Measurements from ENCODE around the gene ARGFX. TPM values are rescaled to one million over a fixed set of nuclear protein-coding genes. Genes with fewer than 3 reads are reported as not detected.
"Not testable (repeated sequence)": the region's sequence is repeated elsewhere in the genome, so short reads cannot be mapped to it uniquely, and the experiment has no call there.

Gene ARGFX
- not detected in 2 replicates for total RNA-seq

DNA sequence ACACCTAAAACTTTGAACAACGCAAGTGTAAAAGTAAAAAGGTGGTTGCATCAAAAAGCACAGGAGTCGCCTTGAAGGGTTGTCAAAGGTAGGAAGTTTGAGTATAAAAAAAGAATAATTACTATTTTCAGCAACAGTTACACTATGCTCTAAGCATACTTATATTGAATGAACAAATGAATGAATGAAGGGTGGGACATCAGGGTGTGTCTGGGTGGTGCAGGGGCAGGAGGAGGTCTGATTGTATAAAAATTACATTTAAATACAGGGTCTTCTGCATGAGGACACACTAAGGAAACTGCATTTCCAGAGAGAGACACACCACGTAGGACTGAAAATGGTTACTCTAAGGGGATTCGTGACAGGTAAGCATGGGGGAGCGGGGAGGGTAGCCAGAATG is at the start of gene ARGFX:
Gene ARGFX, plus strand, starts transcription at position 301 of the 400 bp plus-strand sequence. CDS start 2,765 bp downstream, outside the sequence.
- intact Hi-C loops (cut with micrococcal nuclease): no loop called here

DNA sequence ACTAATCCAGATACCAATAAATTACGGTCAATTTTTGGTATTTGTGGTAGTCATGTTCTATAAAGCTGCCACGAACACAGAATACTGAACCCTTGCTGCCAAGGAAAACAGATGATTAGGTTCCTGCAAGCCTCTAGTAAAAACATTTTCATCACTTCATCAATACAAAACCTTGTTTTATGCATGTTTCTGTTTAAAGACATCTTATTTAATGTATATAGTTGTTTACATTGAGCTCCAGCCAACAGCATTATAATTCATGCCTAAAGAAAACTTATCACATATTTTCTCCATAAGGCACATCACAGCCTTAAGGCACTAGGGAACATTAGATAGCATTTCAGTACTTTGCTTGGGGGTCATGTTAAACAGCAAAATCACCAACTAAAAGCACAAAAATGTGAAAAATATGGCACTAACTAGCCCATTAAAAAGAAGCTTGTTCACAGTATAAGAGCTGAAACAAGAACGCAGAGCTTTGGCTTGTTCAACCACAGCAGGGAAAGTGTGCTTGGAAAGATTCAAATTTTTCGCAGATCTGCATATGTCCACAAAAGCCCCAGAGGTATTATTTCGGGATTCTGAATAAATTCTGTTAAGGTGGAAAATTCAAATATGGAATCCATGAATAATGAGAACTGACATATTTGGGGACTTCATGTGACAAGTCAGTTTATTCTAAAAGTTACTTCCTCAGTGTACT is 49.6 kb upstream of the ARGFX start:
- intact Hi-C loops (cut with micrococcal nuclease): no loop called here

DNA sequence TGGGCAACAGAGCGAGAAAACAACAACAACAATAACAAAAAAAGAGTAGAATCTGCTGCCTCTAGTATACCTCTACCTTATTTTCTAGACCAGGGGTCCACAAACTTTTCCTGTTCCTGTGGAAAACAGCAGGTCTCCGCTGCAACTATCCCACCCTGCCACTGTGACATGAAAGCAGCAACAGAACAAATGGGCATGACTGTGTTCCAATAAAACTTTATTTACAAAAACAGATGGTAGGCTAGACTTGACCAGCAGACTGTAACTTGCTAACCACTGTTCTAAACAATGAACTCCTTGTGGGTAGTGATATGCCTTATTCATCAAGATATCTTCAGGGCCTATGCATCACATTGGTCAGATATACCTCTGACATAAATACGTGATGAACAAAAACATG is 47.2 kb upstream of the ARGFX start:
- intact Hi-C loops (cut with micrococcal nuclease): no loop called here

DNA sequence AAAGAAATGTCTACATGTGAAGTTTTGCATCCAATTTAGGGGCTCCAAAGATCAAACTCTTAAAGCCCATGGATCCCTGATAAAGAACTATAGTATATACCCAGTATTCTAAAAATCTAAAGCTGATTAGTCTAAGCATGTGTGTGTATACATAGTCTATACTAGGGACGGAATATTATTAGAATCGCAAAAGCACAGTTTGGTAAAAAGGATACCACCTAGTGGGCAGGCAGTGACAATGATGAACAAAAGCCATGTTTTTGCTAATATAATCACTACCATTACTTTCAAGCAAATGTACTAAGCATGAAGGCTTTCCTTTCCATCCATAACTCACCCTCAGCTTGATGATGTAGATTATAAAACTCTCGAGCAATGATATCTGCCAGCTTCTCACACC is 38.4 kb upstream of the ARGFX start:
- intact Hi-C loops (cut with micrococcal nuclease): no loop called here

DNA sequence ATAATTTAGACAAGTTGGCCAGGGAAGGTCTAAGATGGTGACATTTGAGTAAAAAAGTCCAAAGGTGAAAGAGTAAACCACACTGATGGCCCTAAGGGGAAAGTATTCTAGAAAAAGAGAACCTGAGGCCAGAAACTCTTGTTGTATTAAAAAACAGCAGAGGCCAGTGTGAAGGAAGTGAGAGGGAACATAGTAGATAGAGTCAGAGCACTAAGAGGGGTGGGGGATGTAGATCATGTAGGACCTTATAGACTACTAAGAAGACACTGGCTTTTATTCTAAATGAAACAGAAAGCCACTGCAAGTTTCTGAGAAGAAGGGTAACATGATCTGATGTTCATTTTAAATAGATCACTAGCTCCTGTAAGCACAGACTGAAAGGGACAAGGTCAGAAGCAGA is 36.5 kb upstream of the ARGFX start:
- intact Hi-C loops (cut with micrococcal nuclease): no loop called here

DNA sequence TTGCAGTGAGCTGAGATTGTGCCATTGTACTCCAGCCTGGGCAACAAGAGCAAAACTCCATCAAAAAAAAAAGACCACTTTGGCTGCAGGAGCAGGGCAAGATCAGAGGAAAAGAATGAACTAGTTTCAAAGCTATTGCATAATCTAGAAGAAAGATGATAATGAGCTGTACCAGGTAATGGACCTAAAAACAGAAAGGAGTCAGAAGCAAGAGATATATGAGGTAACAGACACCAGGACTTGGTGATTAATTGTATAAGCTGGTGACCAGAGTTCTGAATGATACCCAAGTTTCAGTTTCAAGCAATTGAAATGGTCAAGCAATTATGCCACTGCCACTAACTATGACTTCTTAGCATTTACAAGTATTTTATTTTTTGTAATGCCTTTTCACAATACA is 24.8 kb upstream of the ARGFX start:
- intact Hi-C loops (cut with micrococcal nuclease): loop anchor here (1.0 to 10.0 kb wide), 3 partner anchors 8 to 1448 kb away; partner anchors contain the start of gene GSK3B

DNA sequence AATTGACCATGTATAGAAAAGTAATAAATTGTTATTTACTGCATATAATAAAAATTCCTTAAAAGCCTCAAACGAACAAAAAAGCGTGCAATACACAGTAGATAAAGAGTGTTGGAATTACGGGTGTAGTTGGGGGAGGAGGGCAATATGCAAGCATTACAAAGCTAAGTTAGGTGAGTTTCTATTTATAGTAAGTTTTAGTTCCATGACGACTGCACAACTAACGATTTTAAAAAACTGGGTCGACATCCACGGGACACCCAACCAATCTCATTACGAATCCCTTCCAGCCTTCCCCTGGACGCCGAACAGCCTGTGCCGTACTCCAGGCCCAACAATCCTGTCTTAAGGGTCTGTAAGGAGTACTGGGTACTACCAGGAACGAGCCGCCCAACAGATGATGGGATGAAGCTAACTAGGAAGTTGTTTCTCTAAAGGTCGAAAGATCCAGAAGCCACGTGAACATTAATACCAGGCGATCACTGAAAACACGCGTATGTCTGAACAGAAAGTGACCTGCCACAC is 22.6 kb upstream of the ARGFX start:
- intact Hi-C loops (cut with micrococcal nuclease): loop anchor here (1.0 to 10.0 kb wide), 7 partner anchors 440 to 1717 kb away; partner anchors contain the start of genes DTX3L, GSK3B, KPNA1 and PARP9

DNA sequence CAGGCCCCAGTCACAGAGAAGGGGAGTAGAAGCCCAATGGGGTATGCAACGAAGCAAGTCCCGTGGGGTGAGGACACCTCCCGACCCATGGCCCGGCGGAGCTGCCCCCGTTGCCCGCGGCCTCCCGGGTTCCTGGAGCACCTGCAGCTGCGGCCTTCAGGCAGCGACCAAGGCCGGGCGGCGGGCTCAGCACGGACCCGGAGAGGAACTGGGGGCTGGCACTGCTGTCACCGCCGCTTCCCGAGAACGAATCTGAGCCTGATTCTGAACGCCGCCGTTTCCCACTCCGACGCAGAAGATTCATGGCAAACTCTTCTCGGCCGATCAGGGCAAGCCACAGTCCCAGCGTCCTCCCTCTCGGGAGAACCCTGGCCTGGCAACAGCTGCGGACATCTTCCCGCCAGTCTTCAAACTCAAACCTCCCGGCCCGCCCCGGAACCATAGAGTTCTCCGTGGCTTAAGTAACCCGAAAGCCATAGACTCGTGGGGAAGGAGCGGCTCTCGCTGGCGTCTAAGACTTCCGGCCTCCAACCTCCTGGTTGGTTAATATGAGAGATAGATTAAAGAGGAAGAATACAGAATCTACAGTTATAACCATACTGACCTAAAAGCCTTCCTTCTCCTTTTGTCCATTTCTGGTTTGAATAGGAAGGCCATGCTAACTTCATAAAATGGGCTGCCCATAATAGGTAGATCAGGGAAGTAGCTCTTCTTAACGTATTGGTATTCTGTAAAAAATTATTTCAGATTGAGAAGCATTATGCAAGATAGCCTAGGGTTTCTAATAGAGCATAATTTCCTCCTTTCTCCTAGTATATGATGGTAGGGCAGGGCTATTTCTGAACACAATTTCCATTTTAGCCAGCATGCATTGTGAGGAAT is 21.9 kb upstream of the ARGFX start, which contains the start of gene POLQ:
Gene POLQ, minus strand, starts transcription at position 415 of the 882 bp plus-strand sequence. Its CDS starts 111 bp downstream, at position 304.
- intact Hi-C loops (cut with micrococcal nuclease): loop anchor here (1.0 to 10.0 kb wide), 17 partner anchors 114 to 1716 kb away; partner anchors contain the start of genes DTX3L, EAF2, GOLGB1 and GSK3B

DNA sequence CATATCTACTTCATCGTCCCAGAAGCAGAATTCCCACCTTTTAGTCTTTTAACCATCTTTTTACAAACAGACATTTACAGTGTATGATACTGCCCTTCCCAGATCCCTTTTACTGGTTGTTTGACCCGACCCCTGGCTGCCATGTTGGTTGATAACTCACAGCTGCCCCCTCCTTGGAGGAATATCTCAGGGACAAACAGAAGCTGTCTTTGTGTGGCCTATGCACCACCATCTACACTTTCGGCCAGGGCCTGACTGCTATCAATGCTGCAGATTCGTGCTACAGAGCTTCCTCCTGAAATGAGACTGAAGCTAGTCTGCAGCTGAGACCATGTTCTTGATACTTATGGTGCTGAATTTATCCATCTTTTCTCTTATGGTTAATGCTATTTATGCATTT is 15.4 kb upstream of the ARGFX start:
- intact Hi-C loops (cut with micrococcal nuclease): no loop called here

DNA sequence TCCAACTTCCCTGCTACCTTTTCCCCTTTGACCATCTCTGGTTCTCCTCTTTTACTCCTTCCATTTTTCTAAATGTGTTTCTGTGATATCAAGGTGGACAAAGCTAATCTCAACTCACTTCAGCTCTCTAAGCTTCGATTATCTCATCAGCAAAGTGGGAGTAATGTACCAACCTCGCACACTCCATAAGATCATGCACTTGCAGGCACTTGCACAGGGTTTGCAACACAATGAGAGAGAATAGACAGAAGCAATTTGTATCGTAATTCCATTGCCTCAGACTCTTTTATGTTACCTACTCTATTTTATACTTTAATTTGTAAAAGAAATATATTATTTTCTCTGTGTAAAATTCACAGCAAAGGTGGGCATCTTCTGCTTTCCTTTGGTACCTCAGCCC is 15.0 kb upstream of the ARGFX start:
- intact Hi-C loops (cut with micrococcal nuclease): no loop called here

DNA sequence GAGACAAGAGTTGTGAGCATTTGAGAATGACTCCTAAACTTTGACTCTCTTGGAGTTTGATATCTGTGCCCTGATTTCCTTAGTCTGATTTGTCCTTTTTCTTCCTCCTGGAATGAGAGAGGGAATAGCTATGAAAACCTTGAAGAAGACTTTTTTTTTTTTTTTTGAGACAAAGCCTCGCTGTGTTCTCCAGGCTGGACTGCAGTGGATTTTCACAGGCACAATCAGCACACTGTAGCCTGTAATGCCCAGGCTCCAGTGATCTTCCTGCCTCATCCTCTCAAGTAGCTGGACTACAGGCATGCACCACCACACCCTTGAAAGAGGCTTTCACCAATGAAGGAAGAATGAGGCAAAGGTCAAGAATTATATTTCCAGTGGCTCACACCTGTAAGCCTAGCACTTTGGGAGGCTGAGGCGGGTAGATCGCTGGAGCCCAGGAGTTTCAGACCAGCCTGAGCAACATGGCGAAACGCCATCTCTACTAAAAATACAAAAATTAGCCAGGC is 10.3 kb upstream of the ARGFX start:
- intact Hi-C loops (cut with micrococcal nuclease): no loop called here

DNA sequence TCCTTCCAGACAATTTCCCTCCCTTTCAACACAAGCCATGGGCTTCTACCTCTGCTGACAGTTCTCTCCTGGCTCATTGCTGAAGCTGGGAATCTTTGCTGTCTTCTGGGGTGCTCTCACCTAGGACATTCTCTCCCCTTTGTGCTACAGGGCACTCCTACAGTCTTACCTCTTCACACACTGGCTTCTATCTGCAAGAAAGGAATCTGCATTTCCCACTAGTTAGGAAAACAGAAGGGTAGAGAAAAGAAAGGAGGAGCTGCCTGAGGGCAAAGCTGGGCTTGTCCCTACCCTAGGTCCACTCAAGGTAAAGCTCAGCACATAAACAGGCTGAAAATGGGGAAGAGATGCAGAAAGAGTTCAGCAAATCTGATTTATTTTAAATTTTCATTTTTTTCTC is 5.6 kb upstream of the ARGFX start:
- intact Hi-C loops (cut with micrococcal nuclease): no loop called here

DNA sequence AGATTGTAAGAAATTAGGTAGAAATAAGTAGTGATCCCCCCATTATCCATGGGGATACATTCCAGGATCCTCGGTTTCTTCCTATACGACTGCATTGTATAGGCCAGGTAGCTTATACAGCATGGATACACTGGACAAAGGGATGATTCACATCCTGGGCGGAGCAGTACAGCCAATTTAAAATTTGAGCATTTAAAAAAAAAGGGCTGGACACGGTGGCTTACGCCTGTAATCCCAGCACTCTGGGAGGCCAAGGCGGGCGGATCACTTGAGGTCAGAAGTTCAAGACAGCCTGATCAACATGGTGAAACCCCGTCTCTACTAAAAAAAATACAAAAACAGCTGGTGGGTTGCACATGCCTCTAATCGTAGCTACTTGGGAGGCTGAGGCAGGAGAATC is 976 bp upstream of the ARGFX start:
- intact Hi-C loops (cut with micrococcal nuclease): no loop called here

DNA sequence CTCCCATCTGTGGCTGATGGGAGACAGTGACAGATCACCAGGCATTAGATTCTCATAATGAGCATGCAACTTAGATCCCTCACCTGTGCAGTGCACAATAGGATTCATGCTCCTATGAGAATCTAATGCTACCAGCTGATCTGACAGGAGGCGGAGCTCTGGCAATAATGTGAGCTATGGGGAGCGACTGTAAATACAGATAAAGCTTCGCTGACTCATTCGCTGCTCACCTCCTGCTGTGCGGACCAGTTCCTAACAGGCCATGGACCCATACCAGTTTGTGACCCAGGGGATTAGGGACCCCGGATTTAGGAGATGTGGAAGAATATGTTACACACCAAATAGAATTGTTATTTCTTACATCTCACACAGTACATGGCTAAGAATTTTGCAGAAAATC is 6.7 kb downstream of the ARGFX start:
- intact Hi-C loops (cut with micrococcal nuclease): no loop called here

DNA sequence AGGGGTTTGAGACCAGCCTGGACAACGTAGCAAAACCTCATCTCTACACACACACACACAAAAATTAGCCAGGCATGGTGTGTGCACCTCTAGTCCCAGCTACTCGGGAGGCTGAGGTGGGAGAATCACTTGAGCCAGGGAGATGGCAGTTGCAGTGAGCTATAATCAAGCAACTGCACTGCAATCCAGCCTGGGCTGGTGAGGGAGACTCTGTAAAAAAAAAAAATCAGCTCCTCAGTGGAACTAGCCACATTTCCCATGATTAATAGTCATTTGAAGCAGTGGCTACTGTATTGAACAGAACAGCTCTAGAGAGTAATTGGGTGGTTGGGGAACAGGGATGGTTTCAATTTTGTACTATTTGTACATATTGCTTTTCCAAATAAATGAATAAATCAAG is 13.9 kb downstream of the ARGFX start:
- intact Hi-C loops (cut with micrococcal nuclease): no loop called here

DNA sequence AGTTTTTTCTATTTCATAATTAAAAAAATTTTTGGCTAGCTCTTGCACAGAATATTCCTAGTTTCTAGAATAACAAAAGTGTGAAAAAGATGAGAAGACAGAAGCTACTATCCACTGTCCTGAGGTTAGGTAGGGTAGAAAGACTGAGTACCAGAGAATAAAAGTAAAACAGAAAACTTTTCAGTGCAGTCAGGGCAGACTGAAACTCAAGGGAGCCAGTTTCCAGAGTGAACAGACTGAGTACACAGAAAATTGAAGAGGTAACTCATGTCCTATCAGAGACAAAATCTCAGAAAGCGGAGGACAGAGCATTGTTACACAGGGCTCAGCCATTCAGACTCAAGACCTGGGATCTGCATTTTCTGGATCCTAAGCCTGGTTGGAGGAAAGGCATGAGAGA is 16.7 kb downstream of the ARGFX start:
- intact Hi-C loops (cut with micrococcal nuclease): no loop called here

DNA sequence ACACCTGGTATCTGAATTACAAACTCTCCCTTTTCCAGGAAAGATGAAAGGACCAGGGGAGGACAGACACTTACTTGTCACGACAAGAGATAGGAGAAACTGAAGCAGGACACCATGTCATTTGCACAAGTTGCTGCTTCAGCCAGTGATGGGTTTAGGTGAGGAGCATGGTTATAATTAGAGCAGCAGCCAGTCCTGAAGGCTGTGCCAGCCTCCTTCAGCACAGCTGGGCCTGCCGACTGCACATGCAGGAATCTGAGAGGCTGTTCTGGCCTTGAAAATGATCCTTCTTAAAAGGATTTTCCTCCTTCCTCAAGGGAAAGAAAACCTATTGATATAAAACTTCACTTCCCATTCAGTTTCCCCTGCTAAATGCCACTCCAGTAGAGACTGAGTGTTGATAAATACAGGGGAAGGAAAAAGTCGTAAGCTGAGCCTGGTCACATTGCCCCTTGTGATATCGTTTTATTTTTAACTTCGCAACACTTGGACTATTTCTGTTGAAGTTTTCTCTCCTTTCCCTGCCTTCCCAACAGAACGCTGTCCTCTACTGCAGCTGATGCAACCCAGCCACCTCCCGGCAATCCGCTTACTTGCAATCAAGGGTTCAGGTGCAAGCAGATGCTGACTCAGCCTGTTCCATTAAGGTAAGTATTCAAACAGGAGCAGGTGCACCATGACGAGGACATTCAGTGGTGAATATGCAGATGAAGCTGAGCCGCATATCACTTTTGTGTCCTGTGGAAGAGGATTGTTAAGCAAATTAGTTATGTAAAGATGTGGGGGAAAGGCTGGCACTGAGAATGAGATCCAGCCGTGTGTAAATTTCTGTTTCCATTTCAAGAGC is 25.3 kb downstream of the ARGFX start, which contains the start of gene FBXO40:
Gene FBXO40, plus strand, starts transcription at position 524 of the 847 bp plus-strand sequence. CDS start 27,197 bp downstream, outside the sequence.
- intact Hi-C loops (cut with micrococcal nuclease): no loop called here

DNA sequence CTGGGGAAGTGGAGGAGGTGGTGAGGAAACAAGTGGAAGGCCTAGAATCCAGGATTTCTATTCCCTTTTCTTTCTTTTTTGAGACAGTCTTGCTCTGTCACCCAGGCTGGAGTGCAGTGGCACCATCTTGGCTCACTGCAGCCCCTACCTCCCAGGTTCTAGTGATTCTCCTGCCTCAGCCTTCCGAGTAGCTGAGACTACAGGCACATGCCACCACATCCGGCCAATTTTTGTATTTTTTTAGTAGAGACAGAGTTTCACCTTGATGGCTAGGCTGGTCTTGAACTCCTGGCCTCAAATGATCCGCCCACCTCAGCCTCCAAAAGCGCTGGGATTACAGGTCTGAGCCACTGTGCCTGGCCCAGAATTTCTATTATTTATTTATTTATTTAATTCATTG is 26.1 kb downstream of the ARGFX start:
- intact Hi-C loops (cut with micrococcal nuclease): not testable (repeated sequence)

DNA sequence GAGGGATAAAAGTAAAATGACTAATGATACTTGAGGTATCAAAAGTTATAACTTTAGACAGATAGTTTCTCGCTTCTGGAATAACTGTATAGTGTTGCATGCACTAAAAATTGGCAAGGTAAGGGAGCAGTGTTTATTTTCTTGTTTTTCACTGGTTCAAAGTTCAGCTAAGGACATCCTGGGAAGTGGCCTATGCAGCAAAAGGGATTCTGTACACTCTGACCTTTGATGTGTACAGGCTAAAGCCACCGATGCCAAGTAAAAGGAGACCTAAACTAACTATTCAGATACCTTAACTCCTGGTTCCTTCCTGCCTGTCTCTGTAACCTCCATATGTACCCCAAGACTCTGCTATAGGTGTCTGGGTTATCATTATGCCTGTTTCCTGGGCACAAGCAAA is 27.1 kb downstream of the ARGFX start:
- intact Hi-C loops (cut with micrococcal nuclease): no loop called here

DNA sequence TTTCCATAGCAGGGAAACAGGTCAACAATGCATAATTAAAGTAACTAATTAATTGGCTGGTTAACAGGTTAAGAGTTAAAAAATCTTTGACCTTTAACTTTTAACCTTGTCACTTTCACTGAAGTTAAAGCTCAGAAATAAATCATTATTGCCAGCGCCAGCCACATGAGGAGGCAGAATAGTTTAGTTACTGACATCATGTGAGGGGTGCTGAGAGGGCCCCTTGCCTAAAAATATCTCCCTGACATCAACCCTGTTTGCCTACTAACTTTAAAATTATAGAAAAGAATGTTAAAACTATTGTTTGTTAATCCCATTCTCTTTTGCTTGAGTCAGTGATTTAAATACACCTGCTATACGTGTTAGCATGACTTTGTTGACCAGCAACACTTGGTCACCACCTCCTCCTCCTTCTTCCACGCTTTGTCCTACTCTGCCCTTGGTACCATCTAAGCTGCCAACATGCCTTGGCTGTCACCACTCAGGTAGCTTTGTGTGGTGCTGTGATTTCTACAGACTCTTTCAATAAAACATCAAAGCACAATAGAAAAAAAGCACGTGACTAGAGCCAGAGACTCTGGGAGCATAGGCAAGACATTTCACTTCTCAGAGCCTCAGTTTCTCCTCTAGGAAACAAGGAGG is 28.1 kb downstream of the ARGFX start:
- intact Hi-C loops (cut with micrococcal nuclease): no loop called here

Measured in T-helper 2 cell treated with Interferon-gamma antibody and Interleukin-4, amounts not matched to agents 100 ng/mL and 5 ng/mL, for 36 hours (primary cell).